ENCODE measurements around the gene VCL. TPM values are rescaled to one million over a fixed set of nuclear protein-coding genes. Genes with fewer than 3 reads are reported as not detected.
A peak's percentile ranks its signal among the peaks of the same experiment; 100 is the strongest.
"Not testable (repeated sequence)": the region's sequence is repeated elsewhere in the genome, so short reads cannot be mapped to it uniquely, and the experiment has no call there.

VCL gene
- total and polyA plus RNA-seq, 2 donors: 12.0 to 15.4 TPM

- peaks cover 4 to 11% of the 10 kb centered on the region in 2 donors for H3K27me3 ChIP-seq (ENCODE audit: control insufficient read depth in 2 of 2, insufficient read depth in 1 of 2, low read length in 1 of 2)
- H3K4me3 ChIP-seq (ENCODE audit: low read length in 2 of 2): peak overlapping the region; percentile 58 to 69
- 8% methylated on average over 21 of the region's 21 CpGs for WGBS
- H3K36me3 ChIP-seq (ENCODE audit: control insufficient read depth in 2 of 2, insufficient read depth in 2 of 2, low read length in 1 of 2): no peaks in the 10 kb centered on the region
- DNase-seq (ENCODE audit: low read depth in 6 of 9, low spot score in 9 of 9): peak in 1 of 9 donors; percentile 5
- peaks cover 0 to 9% of the 10 kb centered on the region in 2 donors for H3K4me1 ChIP-seq (ENCODE audit: control insufficient read depth in 2 of 2, insufficient read depth in 2 of 2, low read length in 2 of 2)
- H3K27ac ChIP-seq (ENCODE audit: low read depth in 1 of 2, low read length in 1 of 2): peak overlapping the region in 1 of 2 donors; percentile 13
- no peaks in the 10 kb centered on the region for H3K9me3 ChIP-seq (ENCODE audit: control insufficient read depth in 2 of 2, insufficient read depth in 1 of 2, low read length in 1 of 2)
Measured at GRCh38 chr10:73998623-73998928, 660 bp downstream of the VCL start.

GRCh38 chr10:73998929-73999691 is 1.2 kb downstream of the VCL start:
- WGBS: 36% methylated on average over 14 of the region's 14 CpGs
- peak overlapping the region; percentile 15 to 20 for H3K27ac ChIP-seq (ENCODE audit: low read depth in 1 of 2, low read length in 1 of 2)
- H3K4me1 ChIP-seq (ENCODE audit: control insufficient read depth in 2 of 2, insufficient read depth in 2 of 2, low read length in 2 of 2): peaks cover 0 to 9% of the 10 kb centered on the region in 2 donors
- H3K27me3 ChIP-seq (ENCODE audit: control insufficient read depth in 2 of 2, insufficient read depth in 1 of 2, low read length in 1 of 2): peaks cover 4 to 11% of the 10 kb centered on the region in 2 donors
- no peaks in the 10 kb centered on the region for H3K9me3 ChIP-seq (ENCODE audit: control insufficient read depth in 2 of 2, insufficient read depth in 1 of 2, low read length in 1 of 2)
- no peaks in the 10 kb centered on the region for H3K36me3 ChIP-seq (ENCODE audit: control insufficient read depth in 2 of 2, insufficient read depth in 2 of 2, low read length in 1 of 2)
- DNase-seq (ENCODE audit: low read depth in 6 of 9, low spot score in 9 of 9): peak in 1 of 9 donors; percentile 15
- peak overlapping the region; percentile 58 to 69 for H3K4me3 ChIP-seq (ENCODE audit: low read length in 2 of 2)

DNA sequence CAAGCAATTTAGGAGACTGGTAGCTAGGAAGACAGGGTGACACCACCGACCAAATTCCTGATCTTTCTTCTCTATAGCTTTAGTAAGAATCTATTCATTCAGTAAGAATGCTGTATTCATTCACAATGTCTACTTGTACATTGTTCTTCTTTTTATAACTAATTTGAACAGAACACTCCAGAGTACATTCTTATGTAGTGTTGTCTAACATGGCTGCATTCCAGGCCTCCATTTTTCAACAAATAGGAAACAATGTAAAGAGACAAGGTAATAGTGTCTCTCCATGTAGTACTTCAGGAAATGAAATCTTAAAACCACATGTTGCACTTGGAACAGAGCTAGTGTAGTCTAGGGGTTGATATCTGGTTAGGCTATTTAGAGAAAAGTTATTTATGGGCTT is 1.8 kb downstream of the VCL start:
- no peaks in the 10 kb centered on the region for H3K36me3 ChIP-seq (ENCODE audit: control insufficient read depth in 2 of 2, insufficient read depth in 2 of 2, low read length in 1 of 2)
- no peaks in the 10 kb centered on the region for H3K9me3 ChIP-seq (ENCODE audit: control insufficient read depth in 2 of 2, insufficient read depth in 1 of 2, low read length in 1 of 2)
- peak overlapping the region in 1 of 2 donors; percentile 8 for H3K4me3 ChIP-seq (ENCODE audit: low read length in 2 of 2)
- DNase-seq (ENCODE audit: low read depth in 6 of 9, low spot score in 9 of 9): no peak
- H3K27me3 ChIP-seq (ENCODE audit: control insufficient read depth in 2 of 2, insufficient read depth in 1 of 2, low read length in 1 of 2): peaks cover 4 to 11% of the 10 kb centered on the region in 2 donors
- H3K4me1 ChIP-seq (ENCODE audit: control insufficient read depth in 2 of 2, insufficient read depth in 2 of 2, low read length in 2 of 2): peaks cover 0 to 9% of the 10 kb centered on the region in 2 donors
- 84% methylated on average over 1 of the region's 1 CpG for WGBS
- peak overlapping the region in 1 of 2 donors; percentile 20 for H3K27ac ChIP-seq (ENCODE audit: low read depth in 1 of 2, low read length in 1 of 2)

GRCh38 chr10:74000244-74000643 is 2.3 kb downstream of the VCL start:
- not testable (repeated sequence) for DNase-seq (ENCODE audit: low read depth in 6 of 9, low spot score in 9 of 9); H3K27ac ChIP-seq (ENCODE audit: low read depth in 1 of 2, low read length in 1 of 2); H3K9me3 ChIP-seq (ENCODE audit: control insufficient read depth in 2 of 2, insufficient read depth in 1 of 2, low read length in 1 of 2); H3K4me1 ChIP-seq (ENCODE audit: control insufficient read depth in 2 of 2, insufficient read depth in 2 of 2, low read length in 2 of 2); H3K4me3 ChIP-seq (ENCODE audit: low read length in 2 of 2); H3K36me3 ChIP-seq (ENCODE audit: control insufficient read depth in 2 of 2, insufficient read depth in 2 of 2, low read length in 1 of 2)
- H3K27me3 ChIP-seq (ENCODE audit: control insufficient read depth in 2 of 2, insufficient read depth in 1 of 2, low read length in 1 of 2): peaks cover 4 to 11% of the 10 kb centered on the region in 2 donors
- 95% methylated on average over 11 of the region's 11 CpGs for WGBS

GRCh38 chr10:74000892-74001669 is 3.2 kb downstream of the VCL start:
- H3K27me3 ChIP-seq (ENCODE audit: control insufficient read depth in 2 of 2, insufficient read depth in 1 of 2, low read length in 1 of 2): peaks cover 4 to 11% of the 10 kb centered on the region in 2 donors
- DNase-seq (ENCODE audit: low read depth in 6 of 9, low spot score in 9 of 9): no peak
- H3K4me1 ChIP-seq (ENCODE audit: control insufficient read depth in 2 of 2, insufficient read depth in 2 of 2, low read length in 2 of 2): peaks cover 0 to 9% of the 10 kb centered on the region in 2 donors
- 97% methylated on average over 7 of the region's 7 CpGs for WGBS
- no peaks in the 10 kb centered on the region for H3K9me3 ChIP-seq (ENCODE audit: control insufficient read depth in 2 of 2, insufficient read depth in 1 of 2, low read length in 1 of 2)
- no peaks in the 10 kb centered on the region for H3K36me3 ChIP-seq (ENCODE audit: control insufficient read depth in 2 of 2, insufficient read depth in 2 of 2, low read length in 1 of 2)
- H3K4me3 ChIP-seq (ENCODE audit: low read length in 2 of 2): no peak overlapping the region
- H3K27ac ChIP-seq (ENCODE audit: low read depth in 1 of 2, low read length in 1 of 2): no peak overlapping the region

- Histone ChIP-seq H3K27ac (ENCODE audit: low read depth in 1 of 2, low read length in 1 of 2) (no peak overlapping the region), H3K9me3 (ENCODE audit: control insufficient read depth in 2 of 2, insufficient read depth in 1 of 2, low read length in 1 of 2) (no peaks in the 10 kb centered on the region), H3K4me3 (ENCODE audit: low read length in 2 of 2) (no peak overlapping the region), H3K4me1 (ENCODE audit: control insufficient read depth in 2 of 2, insufficient read depth in 2 of 2, low read length in 2 of 2) (peaks cover 3 to 5% of the 10 kb centered on the region in 2 donors), H3K27me3 (ENCODE audit: control insufficient read depth in 2 of 2, insufficient read depth in 1 of 2, low read length in 1 of 2) (no peaks in the 10 kb centered on the region), H3K36me3 (ENCODE audit: control insufficient read depth in 2 of 2, insufficient read depth in 2 of 2, low read length in 1 of 2) (no peaks in the 10 kb centered on the region)
- no peak for DNase-seq (ENCODE audit: low read depth in 6 of 9, low spot score in 9 of 9)
- whole genome bisulfite sequencing: 99% methylated on average over 1 of the region's 1 CpG
Measured at GRCh38 chr10:74006269-74006668, 8.4 kb downstream of the VCL start.

DNA sequence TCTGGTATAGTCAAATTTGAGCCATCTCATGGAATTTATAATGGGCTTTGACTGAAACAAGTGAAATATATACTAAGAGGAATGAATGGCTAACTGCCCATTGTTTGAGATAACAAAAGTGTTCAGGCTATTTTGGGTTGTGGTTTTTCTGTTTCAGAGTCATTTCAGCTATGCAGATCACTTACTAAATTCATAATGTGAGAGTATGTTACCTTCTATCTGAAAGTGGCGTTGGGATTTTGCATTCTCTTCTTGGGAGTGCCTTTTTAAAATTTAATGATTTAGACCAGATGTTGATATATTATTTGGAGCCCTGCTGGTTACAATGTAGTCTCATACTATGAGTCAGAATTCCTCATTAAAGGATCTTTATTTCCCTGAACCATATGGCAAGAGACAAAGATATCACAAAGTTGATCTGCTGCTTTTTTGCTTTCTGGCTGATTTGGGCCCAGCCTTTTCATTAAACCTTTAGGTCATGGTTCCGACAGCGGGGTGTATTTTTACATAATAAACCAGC is 10.4 kb downstream of the VCL start:
- no peaks in the 10 kb centered on the region for H3K27me3 ChIP-seq (ENCODE audit: control insufficient read depth in 2 of 2, insufficient read depth in 1 of 2, low read length in 1 of 2)
- H3K36me3 ChIP-seq (ENCODE audit: control insufficient read depth in 2 of 2, insufficient read depth in 2 of 2, low read length in 1 of 2): no peaks in the 10 kb centered on the region
- DNase-seq (ENCODE audit: low read depth in 6 of 9, low spot score in 9 of 9): no peak
- 75% methylated on average over 3 of the region's 3 CpGs for WGBS
- peaks cover 3 to 8% of the 10 kb centered on the region in 2 donors for H3K4me1 ChIP-seq (ENCODE audit: control insufficient read depth in 2 of 2, insufficient read depth in 2 of 2, low read length in 2 of 2)
- no peaks in the 10 kb centered on the region for H3K9me3 ChIP-seq (ENCODE audit: control insufficient read depth in 2 of 2, insufficient read depth in 1 of 2, low read length in 1 of 2)
- no peak overlapping the region for H3K27ac ChIP-seq (ENCODE audit: low read depth in 1 of 2, low read length in 1 of 2)
- H3K4me3 ChIP-seq (ENCODE audit: low read length in 2 of 2): no peak overlapping the region

- Histone ChIP-seq H3K27ac (ENCODE audit: low read depth in 1 of 2, low read length in 1 of 2) (no peak overlapping the region), H3K4me1 (ENCODE audit: control insufficient read depth in 2 of 2, insufficient read depth in 2 of 2, low read length in 2 of 2) (peaks cover 3 to 8% of the 10 kb centered on the region in 2 donors), H3K9me3 (ENCODE audit: control insufficient read depth in 2 of 2, insufficient read depth in 1 of 2, low read length in 1 of 2) (no peaks in the 10 kb centered on the region), H3K27me3 (ENCODE audit: control insufficient read depth in 2 of 2, insufficient read depth in 1 of 2, low read length in 1 of 2) (no peaks in the 10 kb centered on the region), H3K36me3 (ENCODE audit: control insufficient read depth in 2 of 2, insufficient read depth in 2 of 2, low read length in 1 of 2) (no peaks in the 10 kb centered on the region), H3K4me3 (ENCODE audit: low read length in 2 of 2) (no peak overlapping the region)
- no peak for DNase-seq (ENCODE audit: low read depth in 6 of 9, low spot score in 9 of 9)
- 84% methylated on average over 6 of the region's 6 CpGs for WGBS
Measured at GRCh38 chr10:74011017-74011416, 13.1 kb downstream of the VCL start.

- H3K9me3 ChIP-seq (ENCODE audit: control insufficient read depth in 2 of 2, insufficient read depth in 1 of 2, low read length in 1 of 2): no peaks in the 10 kb centered on the region
- H3K4me1 ChIP-seq (ENCODE audit: control insufficient read depth in 2 of 2, insufficient read depth in 2 of 2, low read length in 2 of 2): peaks cover 3 to 8% of the 10 kb centered on the region in 2 donors
- WGBS: 91% methylated on average over 1 of the region's 1 CpG
- no peak overlapping the region for H3K27ac ChIP-seq (ENCODE audit: low read depth in 1 of 2, low read length in 1 of 2)
- no peaks in the 10 kb centered on the region for H3K36me3 ChIP-seq (ENCODE audit: control insufficient read depth in 2 of 2, insufficient read depth in 2 of 2, low read length in 1 of 2)
- no peak for DNase-seq (ENCODE audit: low read depth in 6 of 9, low spot score in 9 of 9)
- no peak overlapping the region for H3K4me3 ChIP-seq (ENCODE audit: low read length in 2 of 2)
- H3K27me3 ChIP-seq (ENCODE audit: control insufficient read depth in 2 of 2, insufficient read depth in 1 of 2, low read length in 1 of 2): no peaks in the 10 kb centered on the region
Measured at GRCh38 chr10:74011770-74012169, 13.9 kb downstream of the VCL start.
